H1 (cell line): ENCODE results near the gene IQCE. TPM values are rescaled to one million over a fixed set of nuclear protein-coding genes. Genes with fewer than 3 reads are reported as not detected.

ENCODE experiments used
- CTCF ChIA-PET: fragments of 300-600 bp; sonication (Branson Sonifier 250); formaldehyde crosslinking; loops from one replicate; lab custom pipeline; 2021; ENCODE audit not compliant: partially characterized antibody; lab: Charles Lee
- POLR2A ChIA-PET: fragments of 300-600 bp; sonication (Branson Sonifier 250); formaldehyde crosslinking; loops from one replicate; lab custom pipeline; 2021; ENCODE audit warnings: inconsistent platforms; ENCODE audit not compliant: partially characterized antibody; lab: Charles Lee
- DNase-seq, 2 experiments: peaks; one replicate each; pipeline versions ENCODE4 v3.0.0 to v3.0.0-alpha.2; 2010 to 2022; ENCODE audit warnings: low spot score in 2 of 2, low read depth in 1 of 2, mixed read lengths in 1 of 2
- FAIRE-seq: peaks from 2 replicates; lab custom pipeline; 2011; peaks lifted over from hg19 to GRCh38; lab: Jason Lieb, UNC
- H2AFZ ChIP-seq: 2 replicates; pipeline ENCODE4 v1.8.1; 2012; ENCODE audit warnings: low read length, inconsistent platforms
- H2AK5ac ChIP-seq: 2 replicates; pipeline ENCODE4 v1.6.1; 2013; ENCODE audit warnings: low read depth, low read length
- H2BK120ac ChIP-seq: replicated peaks from 2 replicates; pipeline ENCODE3; 2013; ENCODE audit warnings: low read depth, low read length, inconsistent platforms
- H2BK12ac ChIP-seq: 2 replicates; pipeline ENCODE4 v1.6.1; 2013; ENCODE audit warnings: low read depth, low read length
- H2BK15ac ChIP-seq: 2 replicates; pipeline ENCODE4 v1.6.1; 2013; ENCODE audit warnings: low read length
- H2BK20ac ChIP-seq: 2 replicates; pipeline ENCODE4 v1.6.1; 2013; ENCODE audit warnings: low read length
- H2BK5ac ChIP-seq: 2 replicates; pipeline ENCODE4 v1.6.1; 2013; ENCODE audit warnings: low read depth, low read length
- H3K14ac ChIP-seq: 2 replicates; pipeline ENCODE4 v1.6.1; 2013; ENCODE audit warnings: inconsistent platforms; ENCODE audit not compliant: insufficient read length
- H3K18ac ChIP-seq: 2 replicates; pipeline ENCODE4 v1.6.1; 2013; ENCODE audit warnings: low read length; ENCODE audit errors: extremely low read depth
- H3K23ac ChIP-seq: 2 replicates; pipeline ENCODE4 v1.6.1; 2013; ENCODE audit warnings: inconsistent platforms; ENCODE audit not compliant: insufficient read length
- H3K23me2 ChIP-seq: 2 replicates; pipeline ENCODE4 v1.6.1; 2013; ENCODE audit warnings: low read depth, low read length
- H3K27ac ChIP-seq: 2 replicates; pipeline ENCODE4 v1.6.1; 2011; ENCODE audit warnings: low read depth, low read length, inconsistent platforms
- H3K27me3 ChIP-seq, 4 experiments: replicated peaks in 1 of 4; 1 replicate in 1 of 4; 2 replicates in 3 of 4; pipeline versions ENCODE4 v1.6.1 to v1.8.1; 2011 to 2013; ENCODE audit warnings: low read length in 3 of 4, mild to moderate bottlenecking in 3 of 4, inconsistent platforms in 2 of 4, mixed read lengths in 2 of 4, moderate library complexity in 1 of 4; ENCODE audit not compliant: control insufficient read depth in 3 of 4, insufficient read depth in 3 of 4; ENCODE audit errors: extremely low read depth in 1 of 4
- H3K36me3 ChIP-seq, 4 experiments: 2 replicates each; pipeline versions ENCODE4 v1.6.1 to v1.8.1; 2011 to 2013; ENCODE audit warnings: mild to moderate bottlenecking in 4 of 4, low read length in 3 of 4, moderate library complexity in 2 of 4, control low read depth in 1 of 4, inconsistent platforms in 1 of 4; ENCODE audit not compliant: insufficient read depth in 4 of 4, control insufficient read depth in 2 of 4
- H3K4ac ChIP-seq: replicated peaks from 2 replicates; pipeline ENCODE3; 2013; ENCODE audit warnings: low read length, low read depth, mixed read lengths, inconsistent platforms; ENCODE audit not compliant: insufficient read length
- H3K4me1 ChIP-seq, 4 experiments: replicated peaks in 1 of 4; 1 replicate in 1 of 4; 2 replicates in 3 of 4; pipeline versions ENCODE4 v1.6.1 to v1.8.1; 2011 to 2013; ENCODE audit warnings: low read length in 3 of 4, inconsistent platforms in 2 of 4, mixed read lengths in 1 of 4; ENCODE audit not compliant: insufficient read depth in 4 of 4, control insufficient read depth in 3 of 4
- H3K4me2 ChIP-seq, 2 experiments: 2 replicates each; pipeline versions ENCODE4 v1.6.1 to v1.8.1; 2011 to 2013; ENCODE audit warnings: low read depth in 2 of 2, low read length in 2 of 2, control low read depth in 1 of 2, inconsistent platforms in 1 of 2, mild to moderate bottlenecking in 1 of 2; ENCODE audit not compliant: insufficient read depth in 1 of 2
- H3K4me3 ChIP-seq, 4 experiments: fragments of 200-600, 300-600 bp in 1 of 4; sonication (generic), shearing (Covaris generic), sonication (Bioruptor Twin) in 1 of 4; 2 replicates each; pipeline versions ENCODE4 v1.5.1 to v1.8.1; 2011 to 2016; ENCODE audit warnings: low read length in 4 of 4, low read depth in 3 of 4, control low read depth in 2 of 4, inconsistent platforms in 2 of 4, mild to moderate bottlenecking in 2 of 4, mixed read lengths in 1 of 4, moderate library complexity in 1 of 4; ENCODE audit not compliant: insufficient read depth in 2 of 4; ENCODE audit errors: extremely low read depth in 1 of 4
- H3K56ac ChIP-seq: replicated peaks from 2 replicates; pipeline ENCODE3; 2013; ENCODE audit warnings: low read depth, mild to moderate bottlenecking, mixed read lengths, low read length, inconsistent platforms; ENCODE audit not compliant: insufficient read length
- H3K79me1 ChIP-seq: 2 replicates; pipeline ENCODE4 v1.6.1; 2013; ENCODE audit warnings: low read depth, low read length, control low read depth
- H3K79me2 ChIP-seq, 2 experiments: 2 replicates each; pipeline versions ENCODE4 v1.6.1 to v1.8.1; 2012 to 2013; ENCODE audit warnings: low read length in 2 of 2, mild to moderate bottlenecking in 2 of 2, inconsistent platforms in 1 of 2; ENCODE audit not compliant: insufficient read depth in 2 of 2, control insufficient read depth in 1 of 2
- H3K9ac ChIP-seq, 4 experiments: replicated peaks in 1 of 4; 1 replicate in 1 of 4; 2 replicates in 3 of 4; pipeline versions ENCODE4 v1.6.1 to v1.8.1; 2011 to 2013; ENCODE audit warnings: low read depth in 3 of 4, low read length in 3 of 4, control low read depth in 2 of 4, mild to moderate bottlenecking in 2 of 4, moderate library complexity in 2 of 4, inconsistent platforms in 1 of 4; ENCODE audit errors: extremely low read depth in 1 of 4
- H3K9me3 ChIP-seq, 2 experiments: 2 replicates each; pipeline versions ENCODE4 v1.6.1 to v1.8.1; 2012 to 2013; ENCODE audit warnings: mild to moderate bottlenecking in 2 of 2, moderate library complexity in 2 of 2, control low read depth in 1 of 2, inconsistent platforms in 1 of 2, low read depth in 1 of 2, low read length in 1 of 2, mixed read lengths in 1 of 2; ENCODE audit not compliant: insufficient read depth in 2 of 2
- H4K20me1 ChIP-seq, 2 experiments: replicated peaks in 1 of 2; 2 replicates each; pipeline versions ENCODE3 to v1.8.1; 2011 to 2013; ENCODE audit warnings: inconsistent platforms in 2 of 2, low read length in 2 of 2, mild to moderate bottlenecking in 1 of 2; ENCODE audit not compliant: insufficient read depth in 2 of 2, control insufficient read depth in 1 of 2
- H4K5ac ChIP-seq: 2 replicates; pipeline ENCODE4 v1.6.1; 2013; ENCODE audit warnings: low read length, low read depth, mixed read lengths, inconsistent platforms; ENCODE audit not compliant: insufficient read length
- H4K8ac ChIP-seq: 2 replicates; pipeline ENCODE4 v1.8.0; 2013; ENCODE audit warnings: mild to moderate bottlenecking, moderate library complexity, low read length, inconsistent platforms; ENCODE audit not compliant: insufficient read depth; ENCODE audit errors: extremely low read depth
- H4K91ac ChIP-seq: replicated peaks from 2 replicates; pipeline ENCODE3; 2013; ENCODE audit warnings: low read length, mixed read lengths, inconsistent platforms; ENCODE audit not compliant: insufficient read length
- ASH2L ChIP-seq: fragments of 200-600, 300-600 bp; sonication (generic); IDR thresholded peaks from one replicate; pipeline ENCODE4 v1.7.1; 2017; ENCODE audit warnings: low read length
- CHD1 ChIP-seq: IDR thresholded peaks from 2 replicates; pipeline ENCODE4 v1.6.1; 2012; ENCODE audit warnings: low read depth, low read length, improper control_type of control experiment
- EGR1 ChIP-seq: IDR thresholded peaks from 2 replicates; pipeline ENCODE4 v1.6.1; 2011; ENCODE audit warnings: low read depth, low read length, borderline replicate concordance
- POLR2A ChIP-seq, 2 experiments: IDR thresholded peaks; 1 replicate in 1 of 2; 2 replicates in 1 of 2; pipeline ENCODE4 v1.6.1; 2011; ENCODE audit warnings: low read depth in 2 of 2, low read length in 2 of 2, mild to moderate bottlenecking in 2 of 2; ENCODE audit errors: control extremely low read depth in 1 of 2
- RFX5 ChIP-seq: IDR thresholded peaks from 2 replicates; pipeline ENCODE4 v1.6.1; 2011; ENCODE audit warnings: low read depth, low read length, improper control_type of control experiment, borderline replicate concordance
- SP2 ChIP-seq: IDR thresholded peaks from 2 replicates; pipeline ENCODE4 v1.6.1; 2012; ENCODE audit warnings: mild to moderate bottlenecking, low read length, inconsistent platforms
- SUZ12 ChIP-seq: fragments of 200-600 bp; sonication (generic); IDR thresholded peaks from 2 replicates; pipeline ENCODE4 v1.6.1; 2012; ENCODE audit warnings: mild to moderate bottlenecking, inconsistent platforms, low read length, moderate library complexity, mixed read lengths
- TCF12 ChIP-seq: IDR thresholded peaks from 2 replicates; pipeline ENCODE4 v1.6.1; 2011; ENCODE audit warnings: low read depth, mild to moderate bottlenecking, low read length
- YY1 ChIP-seq: IDR thresholded peaks from 2 replicates; pipeline ENCODE4 v1.6.1; 2011; ENCODE audit warnings: low read depth, mild to moderate bottlenecking, low read length
- WGBS, 2 experiments: shearing (Covaris generic) in 1 of 2; methylation state at CpG; one replicate each; pipeline versions ENCODE4 v1.1.6 to v1.1.7; 2013 to 2015; ENCODE audit warnings: low lambda C conversion rate in 2 of 2, mixed read lengths in 2 of 2, inconsistent platforms in 1 of 2, low coverage in 1 of 2, missing lambda C conversion rate in 1 of 2; ENCODE audit not compliant: insufficient replicate concordance in 2 of 2, insufficient coverage in 1 of 2, insufficient read length in 1 of 2; ENCODE audit errors: extremely low coverage in 1 of 2, missing lambda C conversion rate in 1 of 2; 5-methylcytosine and 5-hydroxymethylcytosine counted together
- polyA plus RNA-seq, 7 experiments: library from polyadenylated mRNA; depleted of rRNA in 3 of 7; stranded (reverse) in 5 of 7; unstranded in 2 of 7; fragments of >200 nt in 5 of 7; fragments of 200-250 nt in 2 of 7; gene quantifications; 1 replicate in 5 of 7; 2 replicates in 1 of 7; 4 replicates in 1 of 7; pipeline versions ENCODE4 v1.2.1 to v1.2.3, GENCODE V29; 2011 to 2013; ENCODE audit warnings: missing spikeins in 2 of 7, mixed read lengths in 2 of 7
- total RNA-seq: library from RNA; stranded (reverse); fragmentation: NEBNext Ultra II Directional; extraction: Animal tissue kit (Norgen Biotek cat#: 25700); gene quantifications from 2 replicates; pipeline ENCODE4 v1.2.1, GENCODE V29; 2021

The IQCE gene
- total and polyA plus RNA-seq, 2 of the 8 experiments (the other 6 are each of a cell fraction or from before 2014, with no cell fraction given): 2.2 to 4.9 TPM

DNA sequence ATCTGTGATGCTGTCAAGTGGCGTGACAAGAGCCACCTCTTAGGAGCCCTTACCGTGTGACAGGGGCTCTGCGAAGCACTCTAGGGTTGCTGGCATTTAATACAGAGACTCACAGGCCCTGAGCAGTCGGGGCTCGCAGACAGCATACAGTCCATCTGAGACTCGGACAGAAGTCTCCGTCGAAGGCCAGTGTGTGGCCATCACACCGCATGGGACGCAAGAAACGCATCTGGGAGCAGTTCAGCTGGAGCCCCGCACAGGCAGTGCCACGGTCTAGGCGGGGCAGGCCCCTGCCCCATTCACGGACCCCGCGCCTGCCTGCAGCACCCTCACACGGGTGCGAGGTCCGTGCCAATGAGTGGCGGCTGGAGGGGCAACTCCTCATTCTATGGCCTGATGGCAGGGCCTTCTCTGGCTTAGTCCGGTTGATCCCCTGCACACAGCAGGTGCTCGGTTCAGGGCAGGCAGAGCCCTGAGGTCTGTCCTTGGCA is 33.6 kb downstream of the IQCE start:
- H3K14ac ChIP-seq: no peak overlapping the region
- H3K79me2 ChIP-seq: no peaks in the 10 kb centered on the region
- H3K4ac ChIP-seq: no peak overlapping the region
- CTCF ChIA-PET: interaction anchor here (0.6 to 3.5 kb wide), 6 partner anchors 10 to 155 kb away, joined by 3 to 30 read pairs (median 4); no protein-coding TSS in a partner anchor
- H2BK20ac ChIP-seq: no peak overlapping the region
- FAIRE-seq: no peak
- H2AFZ ChIP-seq: no peak overlapping the region
- H3K36me3 ChIP-seq: no peaks in the 10 kb centered on the region
- no peak overlapping the region for H3K4me2 ChIP-seq
- H3K27me3 ChIP-seq: no peaks in the 10 kb centered on the region
- no peak overlapping the region for H2BK5ac ChIP-seq
- no peak overlapping the region for H4K5ac ChIP-seq
- H2AK5ac ChIP-seq: no peak overlapping the region
- no peak overlapping the region for H3K4me3 ChIP-seq
- no peak overlapping the region for H2BK120ac ChIP-seq
- no peak overlapping the region for H3K9ac ChIP-seq
- H3K18ac ChIP-seq: no peak overlapping the region
- H4K8ac ChIP-seq: no peak overlapping the region
- no peaks in the 10 kb centered on the region for H3K9me3 ChIP-seq
- H3K23ac ChIP-seq: no peak overlapping the region
- no peaks in the 10 kb centered on the region for H3K23me2 ChIP-seq
- H3K79me1 ChIP-seq: no peaks in the 10 kb centered on the region
- no peaks in the 10 kb centered on the region for H4K20me1 ChIP-seq
- H3K27ac ChIP-seq: no peak overlapping the region
- DNase-seq: no peak
- no peak overlapping the region for H3K56ac ChIP-seq
- H3K4me1 ChIP-seq: no peaks in the 10 kb centered on the region
- H4K91ac ChIP-seq: no peak overlapping the region
- 94% methylated on average over 23 of the region's 23 CpGs; no CpG with 5 or more reads in 1 of the 2 experiments for WGBS, 2 experiments
- no peak overlapping the region for H2BK12ac ChIP-seq
- no peak overlapping the region for H2BK15ac ChIP-seq
- POLR2A ChIA-PET: no interaction called here
- TF ChIP-seq RFX5 (no peak), TCF12 (no peak), POLR2A (IDR thresholded peaks at IDR 0.05; ENCODE audit: control extremely low read depth in 1 of 2, low read depth in 2 of 2, low read length in 2 of 2) (no peak), YY1 (no peak), SP2 (no peak), SUZ12 (no peak), CHD1 (no peak), ASH2L (no peak), EGR1 (no peak)
